ENCODE results near the gene KLF5.

Gene KLF5

GRCh38 chr13:73058736-73059459 lies at the start of gene KLF5:
TSS of gene KLF5 (plus strand) at chr13:73059005. CDS start at chr13:73059328, 323 bp downstream.
- in situ Hi-C loops (cut with HindIII; ENCODE audit: low sequenced_read_pairs), result no loop called here
- TF ChIP-seq CTCF (IDR thresholded peaks at IDR 0.05; ENCODE audit: low read depth, low read length, missing control alignments), result no peak
- H3K4me3 ChIP-seq (ENCODE audit: low read depth, low read length), result peak within 1 kb of the TSS; percentile 67
- DNase-seq (ENCODE audit: low read depth), result peak; percentile 81

GRCh38 chr13:73011751-73012150 lies 47.1 kb upstream of the KLF5 start:
- H3K4me3 ChIP-seq (ENCODE audit: low read depth, low read length), result no peak overlapping the region
- DNase-seq (ENCODE audit: low read depth), result no peak
- TF ChIP-seq CTCF (IDR thresholded peaks at IDR 0.05; ENCODE audit: low read depth, low read length, missing control alignments), result no peak
- in situ Hi-C loops (cut with HindIII; ENCODE audit: low sequenced_read_pairs), result no loop called here

- no peak for TF ChIP-seq CTCF (IDR thresholded peaks at IDR 0.05; ENCODE audit: low read depth, low read length, missing control alignments)
- in situ Hi-C loops (cut with HindIII; ENCODE audit: low sequenced_read_pairs), result no loop called here
- H3K4me3 ChIP-seq (ENCODE audit: low read depth, low read length), result no peak overlapping the region
- DNase-seq (ENCODE audit: low read depth), result no peak
Observed at GRCh38 chr13:73015805-73016204, 43.0 kb upstream of the KLF5 start.

- in situ Hi-C loops (cut with HindIII; ENCODE audit: low sequenced_read_pairs), result no loop called here
- no peak overlapping the region for H3K4me3 ChIP-seq (ENCODE audit: low read depth, low read length)
- TF ChIP-seq CTCF (IDR thresholded peaks at IDR 0.05; ENCODE audit: low read depth, low read length, missing control alignments), result no peak
- no peak for DNase-seq (ENCODE audit: low read depth)
Observed at GRCh38 chr13:73018336-73018735, 40.5 kb upstream of the KLF5 start.

- in situ Hi-C loops (cut with HindIII; ENCODE audit: low sequenced_read_pairs), result no loop called here
- no peak for DNase-seq (ENCODE audit: low read depth)
- no peak for TF ChIP-seq CTCF (IDR thresholded peaks at IDR 0.05; ENCODE audit: low read depth, low read length, missing control alignments)
- no peak overlapping the region for H3K4me3 ChIP-seq (ENCODE audit: low read depth, low read length)
Observed at GRCh38 chr13:73025217-73026012, 33.4 kb upstream of the KLF5 start.

GRCh38 chr13:73034901-73035300 lies 23.9 kb upstream of the KLF5 start:
- TF ChIP-seq CTCF (IDR thresholded peaks at IDR 0.05; ENCODE audit: low read depth, low read length, missing control alignments), result no peak
- DNase-seq (ENCODE audit: low read depth), result no peak
- in situ Hi-C loops (cut with HindIII; ENCODE audit: low sequenced_read_pairs), result no loop called here
- H3K4me3 ChIP-seq (ENCODE audit: low read depth, low read length), result no peak overlapping the region
